Stimulated activated CD4-positive, alpha-beta T cell treated with anti-CD3 and anti-CD28 coated beads, Interleukin-1b, Interleukin-23, amount 100 ng/mL, for 48 hours (primary cell): ENCODE results near the gene ARHGEF10L.
A peak's percentile ranks its signal among the peaks of the same experiment; 100 is the strongest.
"Not testable (repeated sequence)": the region's sequence is repeated elsewhere in the genome, so short reads cannot be mapped to it uniquely, and the experiment has no call there.

Source experiments
- DNase-seq: peaks from one replicate; pipeline ENCODE4 v3.0.0-alpha.2; 2020

Gene ARHGEF10L

GRCh38 chr1:17539477-17540254 lies at the start of gene ARHGEF10L:
ARHGEF10L (plus strand) TSS chr1:17539698; CDS start chr1:17580596, 40,898 bp downstream.
- no peak for DNase-seq

GRCh38 chr1:17489768-17490417 lies 49.6 kb upstream of the ARHGEF10L start:
- not testable (repeated sequence) for DNase-seq

GRCh38 chr1:17490667-17491066 lies 48.8 kb upstream of the ARHGEF10L start:
- not testable (repeated sequence) for DNase-seq

GRCh38 chr1:17494114-17494729 lies 45.3 kb upstream of the ARHGEF10L start:
- DNase-seq, result peak; percentile 73

- no peak for DNase-seq
These were observed 43.1 kb upstream of the ARHGEF10L start for GRCh38 chr1:17496419-17496818.

- no peak for DNase-seq
These were observed 41.3 kb upstream of the ARHGEF10L start for GRCh38 chr1:17498214-17498613.

- DNase-seq, result peak; percentile 60
These were observed 37.1 kb upstream of the ARHGEF10L start for GRCh38 chr1:17502326-17502778.

GRCh38 chr1:17503146-17503545 lies 36.4 kb upstream of the ARHGEF10L start:
- no peak for DNase-seq

- DNase-seq, result not testable (repeated sequence)
These were observed 32.3 kb upstream of the ARHGEF10L start for GRCh38 chr1:17507200-17507599.

- no peak for DNase-seq
These were observed 31.6 kb upstream of the ARHGEF10L start for GRCh38 chr1:17507915-17508314.

- no peak for DNase-seq
These were observed 30.1 kb upstream of the ARHGEF10L start for GRCh38 chr1:17509363-17509762.

- DNase-seq, result no peak
These were observed 29.4 kb upstream of the ARHGEF10L start for GRCh38 chr1:17510138-17510537.

- no peak for DNase-seq
These were observed 28.3 kb upstream of the ARHGEF10L start for GRCh38 chr1:17511188-17511587.

- DNase-seq, result no peak
These were observed 26.4 kb upstream of the ARHGEF10L start for GRCh38 chr1:17513131-17513530.

GRCh38 chr1:17514776-17515175 lies 24.7 kb upstream of the ARHGEF10L start:
- DNase-seq, result no peak

GRCh38 chr1:17515902-17516301 lies 23.6 kb upstream of the ARHGEF10L start:
- no peak for DNase-seq

GRCh38 chr1:17516303-17517214 lies 22.9 kb upstream of the ARHGEF10L start:
- DNase-seq, result no peak

- no peak for DNase-seq
These were observed 19.5 kb upstream of the ARHGEF10L start for GRCh38 chr1:17520041-17520440.

- DNase-seq, result no peak
These were observed 18.8 kb upstream of the ARHGEF10L start for GRCh38 chr1:17520473-17521319.

GRCh38 chr1:17521946-17522612 lies 17.4 kb upstream of the ARHGEF10L start:
- DNase-seq, result no peak
